ENCODE results near the gene IKZF1. TPM values are rescaled to one million over a fixed set of nuclear protein-coding genes. Genes with fewer than 3 reads are reported as not detected.
A peak's percentile ranks its signal among the peaks of the same experiment; 100 is the strongest.

IKZF1 gene
- total and polyA plus RNA-seq, 9 of the 15 experiments (the other 6 are each of a cell fraction or from before 2014, with no cell fraction given): 12.6 to 85.3 (median 44.7) TPM

- TF ChIP-seq JUN (IDR thresholded peaks at IDR 0.05; ENCODE audit: borderline replicate concordance, low read depth, low read length): peak; percentile 43; the same call in 1 of the 2 replicates
- no peak for TF ChIP-seq JUN (CRISPR knock-in tag; IDR thresholded peaks at IDR 0.05; ENCODE audit: borderline replicate concordance)
- TF ChIP-seq HMGN3 (IDR thresholded peaks at IDR 0.05; ENCODE audit: borderline replicate concordance, extremely low read depth, insufficient read length, low read depth, low read length): peak; percentile 53
- no peak for TF ChIP-seq HMBOX1 (IDR thresholded peaks at IDR 0.05)
- peak; percentile 92 for TF ChIP-seq CREM (IDR thresholded peaks at IDR 0.05; ENCODE audit: low read depth)
- TF ChIP-seq NR2C2 (CRISPR knock-in tag; IDR thresholded peaks at IDR 0.05): peak; percentile 68
- peak; percentile 59 for TF ChIP-seq NR2C2 (tag; IDR thresholded peaks at IDR 0.05)
- TF ChIP-seq ILF3 (IDR thresholded peaks at IDR 0.05; ENCODE audit: borderline replicate concordance): no peak
- TF ChIP-seq CBFA2T2 (conservative IDR thresholded peaks at IDR 0.05): no peak
- peak; percentile 75; the same call in 1 of the 2 replicates for TF ChIP-seq KAT7 (CRISPR knock-in tag; IDR thresholded peaks at IDR 0.05; ENCODE audit: borderline replicate concordance)
- no peak for TF ChIP-seq TAL1 (IDR thresholded peaks at IDR 0.05)
- no peak for TF ChIP-seq NCOR1 (IDR thresholded peaks at IDR 0.05)
- peak; percentile 25; the same call in 1 of the 2 replicates for TF ChIP-seq TARDBP (IDR thresholded peaks at IDR 0.05)
- peak; percentile 20; the same call in 1 of the 2 replicates for TF ChIP-seq C11orf30 (IDR thresholded peaks at IDR 0.05; ENCODE audit: low read depth)
- peak; percentile 99 for TF ChIP-seq NCOA6 (IDR thresholded peaks at IDR 0.05)
- TF ChIP-seq SETDB1 (IDR thresholded peaks at IDR 0.05; ENCODE audit: low read length): no peak
- peak; percentile 6; the same call in 1 of the 2 replicates for TF ChIP-seq ZKSCAN1 (IDR thresholded peaks at IDR 0.05; ENCODE audit: low read depth, low read length)
- peak; percentile 47; the same call in 1 of the 2 replicates for TF ChIP-seq PML (IDR thresholded peaks at IDR 0.05; ENCODE audit: low read length)
- no peak for TF ChIP-seq FOXA1 (IDR thresholded peaks at IDR 0.05; ENCODE audit: borderline replicate concordance)
- 0 out of 2 replicates have a peak, but pooled peaks have one; percentile 6 for TF ChIP-seq SOX6 (IDR thresholded peaks at IDR 0.05)
- peak; percentile 65 for TF ChIP-seq EP400 (IDR thresholded peaks at IDR 0.05)
- TF ChIP-seq HDAC8 (tag; IDR thresholded peaks at IDR 0.05): no peak
- TF ChIP-seq ZBED1 (IDR thresholded peaks at IDR 0.05): 0 out of 2 replicates have a peak, but pooled peaks have one; percentile 25
- TF ChIP-seq HMGXB4 (CRISPR knock-in tag; IDR thresholded peaks at IDR 0.05): peak; percentile 75; the same call in 1 of the 2 replicates
- TF ChIP-seq PPARD (CRISPR knock-in tag; IDR thresholded peaks at IDR 0.05): no peak
- TF ChIP-seq SP2 (IDR thresholded peaks at IDR 0.05; ENCODE audit: extremely low read depth, low read depth, low read length, poor library complexity, severe bottlenecking): no peak
- TF ChIP-seq E2F5 (CRISPR knock-in tag; IDR thresholded peaks at IDR 0.05): 0 out of 2 replicates have a peak, but pooled peaks have one; percentile 18
- TF ChIP-seq TRIM24 (IDR thresholded peaks at IDR 0.05): 0 out of 4 replicates have a peak, but pooled peaks of 1 of the 2 experiments have one; percentile 23
- no peak for TF ChIP-seq STAT5A (IDR thresholded peaks at IDR 0.05; ENCODE audit: borderline replicate concordance, low read length)
Measured at GRCh38 chr7:50449881-50450589, 145.5 kb downstream of the IKZF1 start, which contains the start of gene FIGNL1 (continued).
